HG03469 (cell line): ENCODE measurements around the gene IL1RL2.

ENCODE experiments used
- ATAC-seq: cut with Tn5 transposase; IDR thresholded peaks from one replicate; pipeline ENCODE4 v1.9.1; 2021; ENCODE audit warnings: mild to moderate bottlenecking, moderate library complexity, moderate number of reproducible peaks; ENCODE audit not compliant: unreplicated experiment

The IL1RL2 gene

DNA sequence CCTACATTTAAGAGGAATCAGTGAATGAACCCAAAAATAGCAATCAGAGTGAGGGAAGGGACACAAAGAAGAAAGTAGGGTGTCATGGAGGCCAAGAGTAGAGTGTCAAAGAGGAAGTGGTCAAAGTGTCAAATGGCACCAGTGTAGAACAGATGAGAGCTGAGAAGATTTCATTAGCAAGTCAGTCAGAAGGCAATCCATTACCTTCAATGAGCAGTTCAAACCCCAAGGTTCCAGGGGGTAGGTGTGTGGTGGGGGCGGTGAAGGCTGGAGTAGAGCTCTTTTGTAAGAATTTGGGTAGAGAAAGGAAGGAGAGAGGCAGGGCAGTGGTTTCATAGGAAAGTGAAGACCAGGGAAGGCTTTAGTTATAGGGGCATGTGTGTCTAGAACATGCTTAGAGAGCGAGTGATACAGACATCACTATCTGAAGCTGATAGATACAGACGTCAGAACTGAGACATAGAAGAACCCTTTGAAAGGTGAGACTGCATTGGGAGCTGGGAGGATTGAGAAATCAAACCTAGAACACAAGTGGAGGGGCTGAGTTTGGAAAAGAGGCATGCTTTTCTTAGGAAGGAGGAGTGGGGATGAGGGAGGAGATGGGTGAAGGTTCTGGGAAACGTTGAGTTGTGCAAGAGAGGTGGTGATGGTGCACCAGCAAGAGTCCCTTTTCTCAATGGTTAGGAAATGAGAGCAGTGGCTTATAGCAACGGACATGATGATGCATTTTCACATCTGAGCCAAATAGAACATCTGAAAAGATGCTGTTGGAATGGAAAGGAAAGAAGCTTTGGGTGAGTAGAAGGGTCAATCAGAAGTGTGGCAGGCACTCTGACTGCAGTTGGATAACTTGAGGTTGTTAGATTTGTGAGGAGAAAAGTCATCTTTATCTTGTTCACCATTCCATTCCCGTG, 75.7 kb downstream of the IL1RL2 start:
- no peak for ATAC-seq

DNA sequence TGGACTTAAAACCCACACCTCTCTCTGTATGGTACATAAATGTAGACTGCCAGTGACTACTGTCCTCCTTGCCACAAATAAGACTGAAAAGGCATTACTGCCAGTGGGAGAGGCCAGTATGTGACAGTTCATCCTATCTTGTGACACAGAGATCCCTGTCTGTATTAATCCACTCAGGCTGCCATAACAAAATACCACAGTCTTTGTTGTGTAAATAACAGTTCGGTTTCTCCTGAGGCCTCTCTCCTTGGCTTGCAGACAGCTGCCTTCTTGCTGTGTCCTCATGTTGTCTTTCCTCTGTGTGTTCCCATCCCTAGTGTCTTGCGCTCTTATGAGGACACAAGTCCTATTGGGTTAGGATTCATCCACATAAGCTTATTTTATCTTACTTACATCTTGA, 78.1 kb downstream of the IL1RL2 start:
- no peak for ATAC-seq

DNA sequence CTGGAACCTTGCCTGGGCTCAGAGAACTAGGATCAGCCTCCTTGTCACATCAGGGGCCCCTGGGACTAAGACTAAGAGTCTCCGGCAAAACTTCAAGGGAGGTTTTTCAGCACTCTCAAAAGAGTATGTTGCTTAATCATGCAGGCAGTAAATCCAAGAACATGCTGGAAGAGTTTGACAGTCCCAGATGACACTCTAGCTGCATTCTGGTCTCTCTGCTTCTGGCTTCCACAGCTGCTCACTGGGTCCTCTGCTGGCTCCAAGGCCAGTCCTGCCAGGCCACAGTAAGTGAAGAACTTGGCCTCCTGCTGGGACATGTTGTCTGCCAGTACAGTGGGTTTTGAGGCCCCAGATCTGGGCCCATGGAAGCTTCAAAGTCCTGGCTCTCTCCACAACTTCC, 79.4 kb downstream of the IL1RL2 start:
- ATAC-seq: no peak

DNA sequence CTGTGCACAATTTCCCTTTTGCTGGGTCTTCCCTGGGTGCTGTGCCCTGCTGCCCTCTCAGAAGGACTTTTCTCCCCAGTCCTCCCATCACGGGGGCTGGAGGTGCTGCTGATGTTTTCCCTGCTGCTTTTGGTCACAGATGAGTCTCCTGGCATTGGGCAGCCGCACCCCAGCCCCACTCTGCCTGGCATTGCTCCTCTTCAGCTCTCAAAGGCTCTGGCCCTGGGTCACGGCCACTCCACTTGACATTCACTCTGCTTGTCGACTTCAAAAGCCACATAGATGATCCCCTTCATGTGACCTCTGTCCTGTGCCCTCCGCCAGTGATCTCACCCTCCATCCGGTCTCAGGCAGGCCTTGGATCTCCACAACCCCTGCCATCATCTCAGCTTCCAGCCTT, 81.0 kb downstream of the IL1RL2 start:
- no peak for ATAC-seq

DNA sequence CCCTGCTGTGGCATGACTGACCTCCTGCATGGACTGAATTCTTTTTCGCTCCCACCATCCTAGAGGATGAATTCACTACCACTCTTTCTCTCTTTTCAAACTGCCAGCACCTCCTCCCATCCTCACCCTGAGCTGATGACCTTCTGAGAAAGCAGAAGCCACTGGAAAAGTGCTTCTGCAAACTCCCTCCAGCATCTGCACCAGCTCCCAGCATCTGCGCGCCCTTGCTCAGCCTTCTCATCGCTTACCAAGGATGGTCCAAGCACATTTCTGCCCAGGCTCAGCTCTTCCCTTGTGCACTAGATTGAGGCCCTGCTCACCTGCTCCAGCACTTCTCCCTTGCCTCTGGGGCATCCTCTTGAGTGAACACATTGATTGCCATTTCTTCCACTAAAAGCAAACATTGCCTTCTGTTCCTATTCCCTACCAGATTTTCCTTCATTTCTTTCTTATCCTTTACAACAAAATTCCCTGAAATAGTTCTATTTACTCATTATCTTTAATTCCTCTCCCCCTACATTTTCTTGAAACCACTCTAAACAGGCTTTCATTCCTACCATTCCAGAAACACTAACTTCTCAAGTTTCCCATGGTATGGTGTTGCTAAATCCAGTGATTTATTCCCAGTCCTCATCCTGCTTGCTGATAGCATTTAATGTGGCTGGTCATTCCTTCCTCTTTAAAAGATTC, 81.8 kb downstream of the IL1RL2 start:
- ATAC-seq: no peak

DNA sequence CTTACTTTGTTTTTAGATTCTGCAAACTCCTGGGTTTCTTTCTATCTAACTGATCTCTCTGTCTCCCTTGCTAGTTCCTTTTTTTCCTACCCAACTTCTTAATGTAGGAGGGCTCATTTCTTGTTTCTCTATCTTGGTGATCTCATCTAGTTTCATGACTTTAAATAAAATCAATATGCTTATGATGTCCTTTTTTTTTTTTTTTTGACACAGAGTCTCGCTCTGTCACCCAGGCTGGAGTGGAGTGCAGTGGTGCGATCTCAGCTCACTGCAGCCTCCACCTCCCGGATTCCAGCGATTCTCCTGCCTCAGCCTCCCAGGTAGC, 82.3 kb downstream of the IL1RL2 start:
- ATAC-seq: no peak

GRCh38 chr2:102271844-102272243, 85.0 kb downstream of the IL1RL2 start:
- no peak for ATAC-seq

DNA sequence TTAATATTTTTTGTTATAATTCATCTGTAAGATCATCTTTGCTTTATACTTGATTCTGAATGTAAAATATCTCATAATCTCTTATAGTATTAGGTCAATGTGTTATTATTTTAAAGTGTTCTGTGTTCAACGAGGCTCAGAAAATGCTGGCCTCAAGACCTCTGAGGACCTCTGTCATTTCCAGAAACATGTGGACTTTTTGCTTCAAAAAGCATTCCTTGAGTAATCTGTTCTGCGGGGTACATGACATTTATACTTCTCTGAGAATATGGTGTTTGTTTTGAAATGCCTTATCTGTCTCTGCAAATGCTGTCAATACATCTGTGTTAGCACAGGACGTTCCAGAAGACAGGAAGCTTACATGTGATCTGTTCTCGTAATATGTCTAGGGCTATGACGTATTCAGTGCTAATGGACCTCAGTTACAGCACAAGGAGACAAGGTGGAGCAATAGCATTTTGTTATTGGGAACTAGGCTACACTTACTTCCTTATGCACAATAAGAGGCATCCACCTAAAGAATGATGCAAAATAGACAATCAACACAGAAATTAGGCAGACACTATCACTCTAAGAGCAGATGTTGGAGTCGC, 86.9 kb downstream of the IL1RL2 start:
- no peak for ATAC-seq

GRCh38 chr2:102276549-102277201, 89.9 kb downstream of the IL1RL2 start:
- ATAC-seq: no peak

DNA sequence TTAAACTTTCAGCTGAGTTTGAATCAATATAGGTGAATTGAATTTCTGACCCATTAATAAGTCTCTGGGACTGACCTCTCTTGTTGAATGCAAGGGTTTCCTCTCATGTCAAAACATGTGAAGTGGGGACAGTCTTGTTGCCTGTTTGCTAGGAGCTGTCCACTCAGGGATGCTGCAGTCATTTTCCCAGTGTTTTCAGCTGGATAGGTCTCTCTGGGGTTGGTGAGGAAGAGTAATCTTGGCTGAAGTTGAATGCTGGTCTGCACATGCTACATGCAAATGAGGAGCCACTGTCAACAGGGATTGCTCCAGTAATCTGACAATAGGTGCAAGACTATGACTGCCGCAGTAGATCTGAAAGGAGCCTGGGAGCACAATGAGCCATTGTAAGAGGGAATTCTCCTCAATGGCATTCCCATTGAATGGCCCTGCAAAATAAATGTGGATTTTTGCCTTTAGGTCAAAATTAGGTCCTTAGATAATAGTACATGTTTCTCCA, 90.4 kb downstream of the IL1RL2 start:
- ATAC-seq: no peak

GRCh38 chr2:102278720-102279390, 92.0 kb downstream of the IL1RL2 start:
- ATAC-seq: no peak

DNA sequence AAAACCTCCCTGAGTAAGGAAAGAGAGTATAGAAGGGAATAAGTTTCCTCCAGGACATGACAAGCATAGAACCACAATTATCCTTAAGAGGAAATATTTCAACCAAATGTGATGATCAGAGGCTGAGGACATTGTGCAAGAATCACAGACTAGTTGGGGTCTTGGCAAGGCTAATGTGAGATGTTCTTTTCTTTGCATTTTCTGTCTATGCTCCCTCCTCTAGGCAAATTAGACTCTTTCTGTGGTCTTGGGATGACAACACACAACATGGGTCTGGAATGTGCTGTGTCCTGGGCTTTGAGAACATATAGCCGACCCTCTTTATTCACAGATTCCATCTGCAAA, 92.5 kb downstream of the IL1RL2 start:
- no peak for ATAC-seq

DNA sequence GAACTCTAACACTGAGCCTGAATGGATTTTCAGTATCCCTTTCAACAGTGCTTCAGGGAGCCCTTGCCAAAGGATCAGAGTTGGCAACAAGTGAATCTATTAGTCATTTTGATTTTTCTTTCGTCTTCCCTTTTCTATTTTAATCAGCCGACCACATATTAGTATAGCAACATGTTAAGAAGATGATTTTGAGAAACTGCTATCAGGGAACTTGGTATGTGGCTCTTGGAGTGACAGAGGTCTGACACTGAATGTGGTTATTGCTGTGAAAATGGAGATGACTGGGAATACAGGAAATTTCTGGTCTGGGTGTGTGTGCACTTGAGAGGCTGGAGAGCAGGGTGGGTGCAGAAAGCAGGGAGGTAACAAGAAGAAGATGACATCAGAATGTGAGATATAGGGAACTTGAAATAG, 95.9 kb downstream of the IL1RL2 start:
- ATAC-seq: no peak

DNA sequence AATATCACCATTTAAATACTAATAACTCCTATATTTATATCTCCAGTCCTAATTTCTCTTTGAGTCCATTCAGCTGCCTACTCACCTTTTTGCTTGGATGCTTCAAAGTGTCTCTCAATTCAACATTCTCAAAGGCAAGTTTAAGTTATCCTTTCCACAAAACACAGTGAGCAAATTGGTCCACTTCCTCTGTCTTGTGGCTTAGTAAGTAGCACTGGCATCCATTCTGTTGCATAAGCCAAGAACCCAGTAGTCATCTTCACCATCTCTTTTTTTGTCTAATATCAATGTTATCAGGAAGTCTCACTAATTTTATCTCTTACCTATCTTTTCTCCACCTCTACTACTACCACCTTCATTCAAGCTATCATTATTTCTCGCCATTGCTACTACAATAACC, 97.2 kb downstream of the IL1RL2 start:
- ATAC-seq: no peak

DNA sequence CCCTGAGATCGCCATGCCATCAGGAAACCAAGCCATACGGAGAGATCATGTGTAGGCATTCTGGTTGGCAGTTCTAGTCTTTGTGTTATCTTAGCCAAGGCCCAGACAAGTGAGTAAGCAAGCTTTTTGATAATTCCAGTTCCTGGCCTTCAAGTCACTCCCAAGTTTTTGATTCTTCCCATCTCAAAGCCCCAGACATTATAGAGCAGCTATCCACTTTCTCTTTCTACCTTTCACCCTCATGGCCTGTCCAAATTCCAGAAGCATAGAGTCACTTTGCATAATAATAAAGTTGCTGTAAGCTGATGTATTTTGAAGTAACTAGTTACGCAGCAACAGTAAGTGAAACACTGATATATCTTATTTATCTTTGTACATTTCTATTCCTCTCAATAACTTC, 97.8 kb downstream of the IL1RL2 start:
- ATAC-seq: no peak

DNA sequence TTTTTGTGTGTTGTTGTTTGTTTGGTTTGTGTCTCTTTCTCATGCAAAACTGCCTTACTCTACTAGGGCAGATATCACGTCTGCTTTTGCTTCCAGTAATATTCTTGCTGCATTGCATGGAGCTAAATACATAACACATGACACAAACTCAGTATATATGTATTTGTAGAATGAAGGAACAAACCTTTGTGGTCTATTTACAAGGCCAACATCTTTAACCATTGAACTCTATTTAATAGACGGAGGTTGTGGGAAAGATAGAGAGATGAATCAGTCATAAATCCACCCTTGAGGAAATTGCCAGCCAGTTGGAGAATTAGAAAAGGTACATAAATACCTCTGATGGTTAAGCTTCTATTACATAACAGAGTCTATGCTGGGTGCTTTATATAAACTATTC, 98.5 kb downstream of the IL1RL2 start:
- no peak for ATAC-seq

DNA sequence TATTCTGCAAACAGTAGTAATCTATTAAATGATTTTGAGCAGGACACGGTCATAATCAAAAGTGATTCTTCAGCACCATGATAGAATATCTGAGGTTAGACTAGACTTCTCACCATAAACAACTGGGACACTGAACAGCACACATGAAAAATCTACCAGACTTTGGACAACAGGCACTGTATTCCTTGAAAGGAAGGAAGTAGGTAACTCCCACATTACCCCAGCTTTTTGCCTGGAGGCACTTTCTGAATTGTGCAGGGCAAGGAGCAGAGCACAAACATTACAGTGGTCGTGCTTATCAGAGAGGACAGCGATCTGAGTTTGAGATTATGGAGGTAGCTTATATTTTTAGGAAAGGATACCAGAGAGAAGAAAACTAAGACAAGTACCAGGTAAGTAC, 99.2 kb downstream of the IL1RL2 start:
- no peak for ATAC-seq

GRCh38 chr2:102289129-102289528, 102.3 kb downstream of the IL1RL2 start:
- ATAC-seq: no peak
